Stimulated activated memory B cell treated with anti-CD40 and anti-IgM and Interleukin-4, amounts not matched to agents 10 μg/mL and 1 μg/mL and 100 μg/mL, for 72 hours (primary cell): ENCODE measurements around the gene BCL2L12.

Experiments
- ATAC-seq: fragments of 150-1000 bp; cut with Tn5 transposase; 2 replicates; pipeline ENCODE4 v1.10.0; 2021
- H3K27ac Mint-ChIP-seq: one replicate; pipeline ENCODE4 v1.8.0; 2022; ENCODE audit warnings: mild to moderate bottlenecking, mixed read lengths
- H3K27me3 Mint-ChIP-seq: one replicate; pipeline ENCODE4 v1.8.0; 2022; ENCODE audit warnings: mixed read lengths
- H3K36me3 Mint-ChIP-seq: one replicate; pipeline ENCODE4 v1.8.0; 2022; ENCODE audit warnings: mixed read lengths
- H3K4me1 Mint-ChIP-seq: one replicate; pipeline ENCODE4 v1.8.0; 2022; ENCODE audit warnings: mixed read lengths
- H3K4me3 Mint-ChIP-seq: one replicate; pipeline ENCODE4 v1.8.0; 2022; ENCODE audit warnings: mild to moderate bottlenecking, moderate library complexity, mixed read lengths
- H3K9me3 Mint-ChIP-seq: one replicate; pipeline ENCODE4 v1.8.0; 2022; ENCODE audit warnings: mixed read lengths

BCL2L12 gene

GRCh38 chr19:49637821-49638738 lies 27.7 kb upstream of the BCL2L12 start:
- ATAC-seq, result no peak
- Mint-ChIP-seq H3K27me3 (no peaks in the 10 kb centered on the region), H3K36me3 (no peaks in the 10 kb centered on the region), H3K9me3 (no peaks in the 10 kb centered on the region), H3K4me1 (peaks cover 50% of the 10 kb centered on the region), H3K4me3 (peak overlapping the region; percentile 46), H3K27ac (peak overlapping the region; percentile 93)

GRCh38 chr19:49639401-49640112 lies 26.2 kb upstream of the BCL2L12 start:
- Mint-ChIP-seq H3K27ac (peak overlapping the region; percentile 93), H3K36me3 (peaks cover 4% of the 10 kb centered on the region)

GRCh38 chr19:49640113-49640898 lies 25.4 kb upstream of the BCL2L12 start, which contains the start of gene RRAS:
Gene RRAS (minus strand): TSS chr19:49640143. CDS start chr19:49640098, 45 bp downstream.
- peak; percentile 87 for ATAC-seq
- Mint-ChIP-seq H3K36me3 (peaks cover 8% of the 10 kb centered on the region), H3K27me3 (no peaks in the 10 kb centered on the region), H3K4me1 (peaks cover 67% of the 10 kb centered on the region), H3K9me3 (no peaks in the 10 kb centered on the region), H3K4me3 (peak within 1 kb of the TSS; percentile 96), H3K27ac (peak within 1 kb of the TSS; percentile 93)

More at GRCh38 chr19:49639401-49640112, 26.2 kb upstream of the BCL2L12 start:
- no peak for ATAC-seq
- H3K9me3 Mint-ChIP-seq, result no peaks in the 10 kb centered on the region
- H3K4me1 Mint-ChIP-seq, result peaks cover 64% of the 10 kb centered on the region
- no peaks in the 10 kb centered on the region for H3K27me3 Mint-ChIP-seq
- H3K4me3 Mint-ChIP-seq, result peak overlapping the region; percentile 96

GRCh38 chr19:49641688-49642491 lies 23.8 kb upstream of the BCL2L12 start, which contains the start of gene SCAF1:
Gene SCAF1 (plus strand): TSS chr19:49642209. CDS start chr19:49645027, 2,818 bp downstream.
- Mint-ChIP-seq H3K9me3 (no peaks in the 10 kb centered on the region), H3K4me1 (peaks cover 74% of the 10 kb centered on the region), H3K27ac (peak within 1 kb of the TSS; percentile 93), H3K36me3 (peaks cover 24% of the 10 kb centered on the region), H3K4me3 (peak within 1 kb of the TSS; percentile 96), H3K27me3 (no peaks in the 10 kb centered on the region)
- peak; percentile 85 for ATAC-seq

- H3K4me3 Mint-ChIP-seq, result peak overlapping the region; percentile 96
- H3K36me3 Mint-ChIP-seq, result peaks cover 28% of the 10 kb centered on the region
- peak overlapping the region; percentile 93 for H3K27ac Mint-ChIP-seq
- H3K9me3 Mint-ChIP-seq, result no peaks in the 10 kb centered on the region
- no peaks in the 10 kb centered on the region for H3K27me3 Mint-ChIP-seq
- no peak for ATAC-seq
- H3K4me1 Mint-ChIP-seq, result peaks cover 74% of the 10 kb centered on the region
Observed at GRCh38 chr19:49642492-49643035, 23.2 kb upstream of the BCL2L12 start.

GRCh38 chr19:49643466-49643865 lies 22.3 kb upstream of the BCL2L12 start:
- no peak for ATAC-seq

GRCh38 chr19:49645592-49645991 lies 20.1 kb upstream of the BCL2L12 start:
- Mint-ChIP-seq H3K27me3 (no peaks in the 10 kb centered on the region), H3K36me3 (peaks cover 28% of the 10 kb centered on the region), H3K27ac (peak overlapping the region; percentile 42), H3K4me3 (no peak overlapping the region), H3K4me1 (peaks cover 48% of the 10 kb centered on the region), H3K9me3 (no peaks in the 10 kb centered on the region)
- ATAC-seq, result no peak

More at GRCh38 chr19:49643466-49643865, 22.3 kb upstream of the BCL2L12 start:
- Mint-ChIP-seq H3K27me3 (no peaks in the 10 kb centered on the region), H3K4me3 (peak overlapping the region; percentile 17), H3K36me3 (peaks cover 28% of the 10 kb centered on the region), H3K4me1 (peaks cover 66% of the 10 kb centered on the region), H3K27ac (peak overlapping the region; percentile 93), H3K9me3 (no peaks in the 10 kb centered on the region)

GRCh38 chr19:49645995-49646394 lies 19.7 kb upstream of the BCL2L12 start:
- no peak for ATAC-seq
- H3K27me3 Mint-ChIP-seq, result no peaks in the 10 kb centered on the region
- peaks cover 44% of the 10 kb centered on the region for H3K4me1 Mint-ChIP-seq
- H3K4me3 Mint-ChIP-seq, result no peak overlapping the region
- H3K27ac Mint-ChIP-seq, result peak overlapping the region; percentile 42
- H3K9me3 Mint-ChIP-seq, result no peaks in the 10 kb centered on the region
- peaks cover 32% of the 10 kb centered on the region for H3K36me3 Mint-ChIP-seq

GRCh38 chr19:49646586-49646985 lies 19.1 kb upstream of the BCL2L12 start:
- no peak for ATAC-seq
- Mint-ChIP-seq H3K4me3 (no peak overlapping the region), H3K36me3 (peaks cover 34% of the 10 kb centered on the region), H3K4me1 (peaks cover 39% of the 10 kb centered on the region), H3K27me3 (no peaks in the 10 kb centered on the region), H3K9me3 (no peaks in the 10 kb centered on the region), H3K27ac (no peak overlapping the region)

- H3K27me3 Mint-ChIP-seq, result no peaks in the 10 kb centered on the region
- ATAC-seq, result peak; percentile 28
Observed at GRCh38 chr19:49651029-49651819, 14.5 kb upstream of the BCL2L12 start.

GRCh38 chr19:49651820-49652550 lies 13.7 kb upstream of the BCL2L12 start:
- Mint-ChIP-seq H3K36me3 (peaks cover 43% of the 10 kb centered on the region), H3K9me3 (no peaks in the 10 kb centered on the region), H3K4me1 (peaks cover 6% of the 10 kb centered on the region), H3K4me3 (no peak overlapping the region), H3K27me3 (no peaks in the 10 kb centered on the region), H3K27ac (no peak overlapping the region)
- peak; percentile 61 for ATAC-seq

More at GRCh38 chr19:49651029-49651819, 14.5 kb upstream of the BCL2L12 start:
- Mint-ChIP-seq H3K36me3 (peaks cover 44% of the 10 kb centered on the region), H3K27ac (no peak overlapping the region), H3K9me3 (no peaks in the 10 kb centered on the region), H3K4me3 (no peak overlapping the region), H3K4me1 (peaks cover 7% of the 10 kb centered on the region)

- H3K36me3 Mint-ChIP-seq, result peaks cover 47% of the 10 kb centered on the region
- no peak for ATAC-seq
Observed at GRCh38 chr19:49652551-49653465, 12.9 kb upstream of the BCL2L12 start.

More at GRCh38 chr19:49652551-49653465, 12.9 kb upstream of the BCL2L12 start:
- no peak overlapping the region for H3K4me3 Mint-ChIP-seq
- H3K9me3 Mint-ChIP-seq, result no peaks in the 10 kb centered on the region
- H3K27me3 Mint-ChIP-seq, result no peaks in the 10 kb centered on the region
- no peak overlapping the region for H3K27ac Mint-ChIP-seq
- H3K4me1 Mint-ChIP-seq, result peaks cover 6% of the 10 kb centered on the region
